Nephron (organoid): ENCODE results near the gene NID2.
A peak's percentile ranks its signal among the peaks of the same experiment; 100 is the strongest.

Source experiments
- H3K27ac Mint-ChIP-seq, 3 experiments: 2 replicates each; pipeline ENCODE4 v1.8.0; 2020; ENCODE audit warnings: mixed read lengths in 3 of 3, mild to moderate bottlenecking in 2 of 3, moderate library complexity in 1 of 3
- H3K27me3 Mint-ChIP-seq: 2 replicates; pipeline ENCODE4 v1.8.0; 2021; ENCODE audit warnings: low read depth, mild to moderate bottlenecking, moderate library complexity, mixed read lengths
- H3K36me3 Mint-ChIP-seq: 2 replicates; pipeline ENCODE4 v1.8.0; 2020; ENCODE audit warnings: low read depth, mixed read lengths
- H3K4me1 Mint-ChIP-seq: 2 replicates; pipeline ENCODE4 v1.8.0; 2020; ENCODE audit warnings: mixed read lengths
- H3K4me3 Mint-ChIP-seq, 3 experiments: 2 replicates each; pipeline ENCODE4 v1.8.0; 2020; ENCODE audit warnings: mild to moderate bottlenecking in 3 of 3, mixed read lengths in 3 of 3, moderate library complexity in 2 of 3
- H3K9me3 Mint-ChIP-seq: 2 replicates; pipeline ENCODE4 v1.8.0; 2020; ENCODE audit warnings: mixed read lengths
- TF ChIP-seq, protein P1 (sequence below), 3 experiments: fragments of 200-600 bp; sonication (generic); IDR thresholded peaks; one replicate each; pipeline ENCODE4 v1.5.0; 2021; ENCODE audit warnings: antibody characterized with exemption in 3 of 3; ENCODE audit not compliant: unreplicated experiment in 3 of 3

NID2 gene

DNA sequence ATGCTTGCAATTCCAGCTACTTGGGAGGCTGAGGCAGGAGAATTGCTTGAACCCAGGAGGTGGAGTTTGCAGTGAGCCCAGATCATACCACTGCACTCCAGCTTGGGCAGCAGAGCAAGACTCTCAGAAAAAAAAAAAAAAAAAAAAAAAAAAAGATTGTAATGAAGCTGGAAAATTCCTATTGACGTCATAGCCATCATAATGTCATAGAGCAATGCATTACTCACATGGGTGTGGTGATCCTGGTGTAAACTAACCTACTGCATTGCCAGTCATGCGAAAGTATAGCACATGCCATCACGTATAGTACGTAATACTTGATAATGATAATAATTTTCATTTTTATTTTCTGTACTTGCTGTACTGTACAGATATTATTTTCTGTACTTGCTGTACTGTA lies 42.7 kb upstream of the NID2 start:
- H3K36me3 Mint-ChIP-seq = no peaks in the 10 kb centered on the region
- H3K27ac Mint-ChIP-seq = no peak overlapping the region
- H3K9me3 Mint-ChIP-seq = peaks cover 3% of the 10 kb centered on the region
- H3K4me1 Mint-ChIP-seq = peaks cover 12% of the 10 kb centered on the region
- H3K4me3 Mint-ChIP-seq = no peak overlapping the region
- peaks cover 6% of the 10 kb centered on the region for H3K27me3 Mint-ChIP-seq
- TF ChIP-seq, protein P1, sequence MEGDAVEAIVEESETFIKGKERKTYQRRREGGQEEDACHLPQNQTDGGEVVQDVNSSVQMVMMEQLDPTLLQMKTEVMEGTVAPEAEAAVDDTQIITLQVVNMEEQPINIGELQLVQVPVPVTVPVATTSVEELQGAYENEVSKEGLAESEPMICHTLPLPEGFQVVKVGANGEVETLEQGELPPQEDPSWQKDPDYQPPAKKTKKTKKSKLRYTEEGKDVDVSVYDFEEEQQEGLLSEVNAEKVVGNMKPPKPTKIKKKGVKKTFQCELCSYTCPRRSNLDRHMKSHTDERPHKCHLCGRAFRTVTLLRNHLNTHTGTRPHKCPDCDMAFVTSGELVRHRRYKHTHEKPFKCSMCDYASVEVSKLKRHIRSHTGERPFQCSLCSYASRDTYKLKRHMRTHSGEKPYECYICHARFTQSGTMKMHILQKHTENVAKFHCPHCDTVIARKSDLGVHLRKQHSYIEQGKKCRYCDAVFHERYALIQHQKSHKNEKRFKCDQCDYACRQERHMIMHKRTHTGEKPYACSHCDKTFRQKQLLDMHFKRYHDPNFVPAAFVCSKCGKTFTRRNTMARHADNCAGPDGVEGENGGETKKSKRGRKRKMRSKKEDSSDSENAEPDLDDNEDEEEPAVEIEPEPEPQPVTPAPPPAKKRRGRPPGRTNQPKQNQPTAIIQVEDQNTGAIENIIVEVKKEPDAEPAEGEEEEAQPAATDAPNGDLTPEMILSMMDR (IDR thresholded peaks at IDR 0.05; ENCODE audit: unreplicated experiment in 3 of 3) = no peak

GRCh38 chr14:52110441-52111086 lies 41.7 kb upstream of the NID2 start:
- Mint-ChIP-seq H3K4me1 (peaks cover 10% of the 10 kb centered on the region), H3K27me3 (peaks cover 6% of the 10 kb centered on the region), H3K4me3 (no peak overlapping the region), H3K9me3 (peaks cover 3% of the 10 kb centered on the region), H3K36me3 (no peaks in the 10 kb centered on the region), H3K27ac (no peak overlapping the region)
- TF ChIP-seq, protein P1 (IDR thresholded peaks at IDR 0.05; ENCODE audit: unreplicated experiment in 3 of 3) = no peak

GRCh38 chr14:52108823-52109222 lies 40.0 kb upstream of the NID2 start:
- Mint-ChIP-seq H3K27me3 (peaks cover 6% of the 10 kb centered on the region), H3K36me3 (no peaks in the 10 kb centered on the region), H3K27ac (no peak overlapping the region), H3K4me3 (no peak overlapping the region), H3K4me1 (peaks cover 10% of the 10 kb centered on the region), H3K9me3 (peaks cover 3% of the 10 kb centered on the region)
- TF ChIP-seq, protein P1 (IDR thresholded peaks at IDR 0.05; ENCODE audit: unreplicated experiment in 3 of 3) = no peak

GRCh38 chr14:52106840-52107239 lies 38.0 kb upstream of the NID2 start:
- H3K27me3 Mint-ChIP-seq = peaks cover 6% of the 10 kb centered on the region
- peaks cover 10% of the 10 kb centered on the region for H3K4me1 Mint-ChIP-seq
- no peak overlapping the region for H3K4me3 Mint-ChIP-seq
- peaks cover 3% of the 10 kb centered on the region for H3K9me3 Mint-ChIP-seq
- no peaks in the 10 kb centered on the region for H3K36me3 Mint-ChIP-seq
- TF ChIP-seq, protein P1 (IDR thresholded peaks at IDR 0.05; ENCODE audit: unreplicated experiment in 3 of 3) = no peak
- peak overlapping the region; percentile 73 to 83 (median 83) for H3K27ac Mint-ChIP-seq

GRCh38 chr14:52103416-52103815 lies 34.6 kb upstream of the NID2 start:
- peaks cover 10% of the 10 kb centered on the region for H3K4me1 Mint-ChIP-seq
- no peak overlapping the region for H3K27ac Mint-ChIP-seq
- H3K27me3 Mint-ChIP-seq = no peaks in the 10 kb centered on the region
- H3K4me3 Mint-ChIP-seq = no peak overlapping the region
- TF ChIP-seq, protein P1 (IDR thresholded peaks at IDR 0.05; ENCODE audit: unreplicated experiment in 3 of 3) = no peak
- H3K36me3 Mint-ChIP-seq = no peaks in the 10 kb centered on the region
- H3K9me3 Mint-ChIP-seq = no peaks in the 10 kb centered on the region

- TF ChIP-seq, protein P1 (IDR thresholded peaks at IDR 0.05; ENCODE audit: unreplicated experiment in 3 of 3) = no peak
- H3K9me3 Mint-ChIP-seq = no peaks in the 10 kb centered on the region
- peaks cover 23% of the 10 kb centered on the region for H3K4me1 Mint-ChIP-seq
- no peaks in the 10 kb centered on the region for H3K27me3 Mint-ChIP-seq
- H3K36me3 Mint-ChIP-seq = no peaks in the 10 kb centered on the region
- H3K27ac Mint-ChIP-seq = peak overlapping the region; percentile 72 to 93 (median 78)
- H3K4me3 Mint-ChIP-seq = no peak overlapping the region
Measured at GRCh38 chr14:52095794-52096193, 26.9 kb upstream of the NID2 start.
